ENCODE data around the gene PRKRIP1.

PRKRIP1 gene

GRCh38 chr7:102410918-102411317 lies 14.8 kb downstream of the PRKRIP1 start:
- Histone ChIP-seq H3K27me3 (ENCODE audit: insufficient read depth, low read depth, severe bottlenecking) (no peaks in the 10 kb centered on the region), H3K9me3 (ENCODE audit: severe bottlenecking) (no peaks in the 10 kb centered on the region), H3K27ac (no peak overlapping the region), H3K36me3 (peaks cover 93% of the 10 kb centered on the region), H3K4me3 (ENCODE audit: low read depth, low read length) (no peak overlapping the region)
- TF ChIP-seq CTCF (IDR thresholded peaks at IDR 0.05; ENCODE audit: low read depth, low read length): no peak
- DNase-seq: no peak

- Histone ChIP-seq H3K27me3 (ENCODE audit: insufficient read depth, low read depth, severe bottlenecking) (no peaks in the 10 kb centered on the region), H3K9me3 (ENCODE audit: severe bottlenecking) (no peaks in the 10 kb centered on the region), H3K27ac (no peak overlapping the region), H3K4me3 (ENCODE audit: low read depth, low read length) (no peak overlapping the region), H3K36me3 (peaks cover 78% of the 10 kb centered on the region)
- DNase-seq: peak; percentile 54
- peak; percentile 70 for TF ChIP-seq CTCF (IDR thresholded peaks at IDR 0.05; ENCODE audit: low read depth, low read length)
Measured at GRCh38 chr7:102412548-102412947, 16.4 kb downstream of the PRKRIP1 start.

DNA sequence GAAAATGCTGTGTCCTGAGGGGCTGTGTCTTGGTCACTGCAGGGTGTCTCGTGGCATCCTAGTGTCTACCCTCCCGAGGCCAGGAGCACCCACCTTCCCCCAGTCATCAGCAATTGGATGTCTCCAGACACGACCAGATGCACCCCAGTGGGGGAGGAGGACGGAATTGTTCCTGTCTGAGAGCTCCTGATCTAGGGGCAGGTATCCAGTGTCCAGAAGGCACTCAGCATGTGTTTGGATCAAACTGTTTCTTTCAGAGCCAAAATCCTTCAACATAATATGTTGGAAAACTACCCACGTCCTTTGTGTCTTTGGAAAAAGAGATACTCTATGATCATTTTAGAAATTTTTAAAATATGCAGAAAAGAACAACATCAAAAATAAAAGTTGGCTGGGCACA lies 16.9 kb downstream of the PRKRIP1 start:
- no peak for DNase-seq
- H3K27ac ChIP-seq: no peak overlapping the region

GRCh38 chr7:102413611-102414010 lies 17.4 kb downstream of the PRKRIP1 start:
- H3K9me3 ChIP-seq (ENCODE audit: severe bottlenecking): no peaks in the 10 kb centered on the region
- no peaks in the 10 kb centered on the region for H3K27me3 ChIP-seq (ENCODE audit: insufficient read depth, low read depth, severe bottlenecking)
- H3K27ac ChIP-seq: no peak overlapping the region
- no peak overlapping the region for H3K4me3 ChIP-seq (ENCODE audit: low read depth, low read length)
- no peak for DNase-seq
- no peak for TF ChIP-seq CTCF (IDR thresholded peaks at IDR 0.05; ENCODE audit: low read depth, low read length)
- H3K36me3 ChIP-seq: peaks cover 73% of the 10 kb centered on the region

More for the DNA sequence above, 16.9 kb downstream of the PRKRIP1 start:
- Histone ChIP-seq H3K9me3 (ENCODE audit: severe bottlenecking) (no peaks in the 10 kb centered on the region), H3K36me3 (peaks cover 73% of the 10 kb centered on the region), H3K27me3 (ENCODE audit: insufficient read depth, low read depth, severe bottlenecking) (no peaks in the 10 kb centered on the region), H3K4me3 (ENCODE audit: low read depth, low read length) (no peak overlapping the region)
- TF ChIP-seq CTCF (IDR thresholded peaks at IDR 0.05; ENCODE audit: low read depth, low read length): no peak

- Histone ChIP-seq H3K36me3 (peaks cover 69% of the 10 kb centered on the region), H3K27me3 (ENCODE audit: insufficient read depth, low read depth, severe bottlenecking) (no peaks in the 10 kb centered on the region), H3K27ac (no peak overlapping the region), H3K9me3 (ENCODE audit: severe bottlenecking) (no peaks in the 10 kb centered on the region), H3K4me3 (ENCODE audit: low read depth, low read length) (no peak overlapping the region)
- no peak for DNase-seq
- no peak for TF ChIP-seq CTCF (IDR thresholded peaks at IDR 0.05; ENCODE audit: low read depth, low read length)
Measured at GRCh38 chr7:102415685-102416225, 19.6 kb downstream of the PRKRIP1 start.

- Histone ChIP-seq H3K27me3 (ENCODE audit: insufficient read depth, low read depth, severe bottlenecking) (no peaks in the 10 kb centered on the region), H3K9me3 (ENCODE audit: severe bottlenecking) (no peaks in the 10 kb centered on the region), H3K4me3 (ENCODE audit: low read depth, low read length) (no peak overlapping the region), H3K36me3 (peaks cover 68% of the 10 kb centered on the region), H3K27ac (no peak overlapping the region)
- no peak for DNase-seq
- TF ChIP-seq CTCF (IDR thresholded peaks at IDR 0.05; ENCODE audit: low read depth, low read length): no peak
Measured at GRCh38 chr7:102416406-102416805, 20.2 kb downstream of the PRKRIP1 start.
